Inflammatory macrophage treated with lipopolysaccharide for 1 hour (primary cell): Measurements from ENCODE around the gene CDC26.
"Not testable (repeated sequence)": the region's sequence is repeated elsewhere in the genome, so short reads cannot be mapped to it uniquely, and the experiment has no call there.

Experiments used
- DNase-seq, 2 donors: peaks; one replicate each; pipeline ENCODE4 v3.0.0-alpha.2; 2020 to 2022

The CDC26 gene

GRCh38 chr9:113275157-113276131, at the start of gene CDC26, which contains the start of gene PRPF4:
Gene CDC26, minus strand, starts transcription at chr9:113275572. Its CDS starts 3,065 bp downstream, at chr9:113272507.
Gene PRPF4, plus strand, starts transcription at chr9:113275658. Its CDS starts 86 bp downstream, at chr9:113275744.
- peak; percentile 96 to 98 for DNase-seq

GRCh38 chr9:113322671-113323070, 47.3 kb upstream of the CDC26 start:
- no peak for DNase-seq

- no peak for DNase-seq
These were observed 44.7 kb upstream of the CDC26 start for GRCh38 chr9:113320051-113320450.

- DNase-seq = no peak
These were observed 43.7 kb upstream of the CDC26 start for GRCh38 chr9:113319054-113319453.

- no peak for DNase-seq
These were observed 42.4 kb upstream of the CDC26 start for GRCh38 chr9:113317777-113318176.

- no peak for DNase-seq
These were observed 40.7 kb upstream of the CDC26 start for GRCh38 chr9:113316030-113316429.

GRCh38 chr9:113315231-113315630, 39.9 kb upstream of the CDC26 start:
- DNase-seq = peak; percentile 6 to 76

GRCh38 chr9:113313261-113313660, 37.9 kb upstream of the CDC26 start:
- DNase-seq = no peak

GRCh38 chr9:113311961-113312360, 36.6 kb upstream of the CDC26 start:
- DNase-seq = no peak

GRCh38 chr9:113310538-113310937, 35.2 kb upstream of the CDC26 start:
- DNase-seq = no peak

GRCh38 chr9:113309204-113309813, 33.9 kb upstream of the CDC26 start:
- peak; percentile 32 to 51 for DNase-seq

GRCh38 chr9:113307396-113307975, 32.1 kb upstream of the CDC26 start:
- DNase-seq = no peak

- no peak for DNase-seq
These were observed 31.2 kb upstream of the CDC26 start for GRCh38 chr9:113306566-113306965.

GRCh38 chr9:113302792-113303418, 27.5 kb upstream of the CDC26 start, which contains the start of gene RNF183:
Gene RNF183, minus strand, starts transcription at chr9:113303376. Its CDS starts 5,192 bp downstream, at chr9:113298184.
- no peak for DNase-seq

GRCh38 chr9:113301548-113301947, 26.2 kb upstream of the CDC26 start:
- DNase-seq = no peak

- DNase-seq = peak; percentile 61 to 68
These were observed 24.5 kb upstream of the CDC26 start for GRCh38 chr9:113299800-113300292.

GRCh38 chr9:113298924-113299770, 23.8 kb upstream of the CDC26 start:
- DNase-seq = no peak

GRCh38 chr9:113298311-113298710, 22.9 kb upstream of the CDC26 start:
- DNase-seq = no peak

- DNase-seq = no peak
These were observed 21.6 kb upstream of the CDC26 start for GRCh38 chr9:113296796-113297558.

GRCh38 chr9:113296247-113296646, 20.9 kb upstream of the CDC26 start:
- DNase-seq = not testable (repeated sequence)
